ENCODE data around the gene SHLD1.
A peak's percentile ranks its signal among the peaks of the same experiment; 100 is the strongest.
"Not testable (repeated sequence)": the region's sequence is repeated elsewhere in the genome, so short reads cannot be mapped to it uniquely, and the experiment has no call there.

Gene SHLD1

DNA sequence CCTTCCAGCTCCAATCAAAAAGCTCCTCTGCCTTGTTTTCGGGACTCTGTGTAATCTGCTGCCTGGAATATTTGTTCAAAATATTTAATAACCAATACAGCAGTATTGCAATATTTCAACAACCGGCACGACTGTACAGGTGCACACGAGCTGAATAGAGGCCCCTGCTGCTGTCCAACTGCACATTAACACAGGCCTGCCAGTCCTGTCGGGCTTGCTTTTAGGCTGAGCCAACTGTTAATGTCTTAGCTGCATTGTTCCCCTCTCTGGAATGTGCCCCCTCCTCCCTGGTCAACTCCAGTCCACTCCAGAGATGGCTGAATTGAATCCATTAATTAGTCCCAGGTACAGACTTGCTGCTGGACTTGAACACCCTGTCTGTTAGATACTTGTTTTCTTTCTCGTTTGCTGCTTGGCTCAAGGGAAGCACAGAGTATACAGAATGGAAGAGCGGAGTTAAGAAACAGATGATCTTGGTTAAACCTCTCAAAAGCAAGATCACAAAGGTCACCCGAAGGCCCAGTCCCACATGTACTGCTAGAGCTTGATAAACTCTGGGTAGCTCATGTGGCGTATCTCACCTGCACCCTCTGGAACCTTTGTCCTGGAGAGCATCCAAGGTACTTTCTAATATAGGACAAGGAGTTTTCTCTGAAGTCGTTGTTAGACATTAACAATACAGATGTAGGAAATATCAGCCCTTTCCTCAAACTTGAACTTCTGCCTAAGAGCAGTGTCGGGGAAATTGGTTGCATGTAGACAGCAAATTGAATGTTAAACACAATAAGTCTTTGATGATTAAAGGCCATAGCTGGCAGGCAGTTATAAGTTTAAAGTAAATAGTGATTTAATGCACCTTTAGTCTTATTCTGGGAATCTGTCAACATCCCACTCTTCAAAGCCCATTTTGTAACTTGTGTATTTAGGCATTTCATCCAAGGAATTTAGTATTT lies 31.9 kb downstream of the SHLD1 start:
- no peak for DNase-seq

DNA sequence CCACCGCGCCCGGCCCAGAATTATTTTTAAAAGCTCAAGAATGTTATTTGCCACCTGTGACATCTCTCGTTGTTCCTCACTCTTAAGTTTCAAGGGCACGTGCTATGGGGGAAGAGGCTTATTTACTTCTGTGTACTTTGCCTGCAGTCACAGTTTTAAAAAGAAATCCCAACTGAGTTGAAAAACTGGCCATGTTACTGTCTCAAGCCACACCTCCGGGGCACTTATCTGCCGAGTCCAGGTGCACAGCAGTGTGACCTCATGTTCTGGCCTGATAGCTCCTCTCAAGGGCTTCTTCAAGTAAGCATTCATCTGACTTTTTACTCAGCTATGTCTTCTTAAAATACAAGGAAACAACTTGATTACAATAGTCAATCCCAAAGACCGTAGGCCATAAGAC lies 34.5 kb downstream of the SHLD1 start:
- DNase-seq: no peak

DNA sequence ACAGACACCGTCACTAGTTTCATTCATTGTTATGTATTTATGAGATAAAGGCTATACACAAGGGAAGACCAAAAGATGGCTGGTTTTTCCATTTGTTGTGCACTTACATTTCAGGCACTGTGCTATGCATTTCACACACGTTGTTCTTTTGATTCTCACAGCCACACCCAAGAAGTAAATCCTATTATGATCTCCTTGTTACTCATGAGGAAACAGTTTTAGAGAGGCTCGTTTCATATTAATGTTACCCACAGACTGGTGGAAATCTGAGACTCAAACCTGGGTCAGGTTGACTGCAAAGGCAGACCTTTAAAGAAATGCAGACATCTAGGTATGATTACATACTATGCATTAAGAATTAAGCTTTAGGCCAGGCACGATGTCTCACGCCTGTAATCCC lies 34.9 kb downstream of the SHLD1 start:
- no peak for DNase-seq

DNA sequence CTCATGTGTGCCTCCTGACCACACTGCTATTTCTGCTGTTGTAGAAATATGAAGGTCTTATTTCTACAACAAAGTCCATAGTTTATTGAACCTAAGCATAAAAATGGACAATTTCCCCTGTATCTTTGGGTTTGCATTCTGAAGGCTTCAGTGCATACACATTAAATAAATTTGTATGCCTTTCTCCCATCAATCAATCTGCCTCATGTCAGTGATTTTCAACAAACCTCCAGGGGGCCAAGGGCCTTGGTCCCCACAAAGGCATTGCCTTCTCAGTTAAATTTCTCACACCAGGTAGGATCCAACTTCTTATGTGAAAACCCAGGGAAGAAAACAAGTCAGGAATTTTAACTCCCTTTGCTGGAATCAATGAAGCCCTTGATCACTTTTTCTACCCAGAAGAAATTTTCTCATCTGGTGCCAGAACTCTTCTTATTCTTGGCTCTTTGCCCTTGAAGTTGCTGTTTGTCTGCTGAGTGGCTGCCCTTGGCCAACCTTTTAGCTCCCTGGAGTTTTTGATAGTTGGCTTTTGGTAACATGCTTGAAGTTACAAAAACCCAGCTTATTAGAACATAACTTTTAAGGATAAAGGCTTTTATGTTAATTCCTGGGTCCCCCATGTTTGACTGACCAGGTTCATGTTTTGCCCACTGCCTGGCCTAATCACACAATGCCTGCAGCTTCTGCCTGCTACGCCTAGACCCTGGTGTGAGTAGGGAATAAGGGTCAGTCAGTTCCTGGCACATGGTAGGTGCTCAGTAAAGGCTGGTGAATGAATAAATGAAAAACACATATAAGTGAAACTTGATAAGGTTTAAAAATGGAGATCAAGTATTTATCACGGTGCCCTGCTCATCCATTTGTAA lies 37.0 kb downstream of the SHLD1 start:
- no peak for DNase-seq

DNA sequence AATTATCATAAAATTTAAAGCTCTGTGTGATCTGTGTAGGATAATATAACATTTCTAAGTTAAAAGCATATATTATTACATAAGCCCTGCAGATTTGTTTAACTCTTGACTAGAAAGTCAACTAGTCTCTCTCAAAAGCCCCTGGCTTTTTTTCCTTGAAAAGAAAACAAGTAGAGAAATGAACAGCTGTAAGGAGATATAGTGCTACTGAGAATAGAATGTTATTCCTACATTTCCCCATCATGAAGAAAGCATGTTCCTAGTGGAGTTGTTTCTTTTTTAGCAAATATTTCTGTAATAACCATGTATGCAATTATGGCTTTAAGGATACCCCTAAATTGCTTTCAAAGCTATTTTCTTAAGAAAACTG lies 37.6 kb downstream of the SHLD1 start:
- no peak for DNase-seq

DNA sequence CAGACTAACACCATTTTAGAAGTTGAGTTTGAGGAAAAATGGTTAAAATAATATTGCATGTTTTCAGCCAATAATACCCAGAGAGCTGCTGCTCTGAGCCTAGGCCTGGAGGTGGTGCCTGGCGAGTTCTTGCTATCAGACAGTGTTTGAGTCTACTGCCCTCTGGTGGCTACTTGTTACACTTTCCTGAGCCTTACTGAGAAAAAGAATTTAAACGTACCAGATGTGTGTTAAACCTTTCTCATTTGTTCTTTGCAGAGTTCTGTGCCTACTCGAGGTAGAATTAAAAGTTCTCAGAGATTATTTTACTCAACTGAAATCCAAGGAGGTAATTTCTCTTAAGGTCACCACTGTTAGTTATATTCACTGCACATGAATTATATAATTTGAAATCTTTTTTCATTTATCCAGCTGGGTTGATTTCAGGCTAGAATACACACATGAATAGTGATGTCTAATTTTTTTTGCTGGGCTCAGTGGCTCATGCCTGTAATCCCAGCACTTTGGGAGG lies 38.2 kb downstream of the SHLD1 start:
- peak; percentile 59 for DNase-seq

DNA sequence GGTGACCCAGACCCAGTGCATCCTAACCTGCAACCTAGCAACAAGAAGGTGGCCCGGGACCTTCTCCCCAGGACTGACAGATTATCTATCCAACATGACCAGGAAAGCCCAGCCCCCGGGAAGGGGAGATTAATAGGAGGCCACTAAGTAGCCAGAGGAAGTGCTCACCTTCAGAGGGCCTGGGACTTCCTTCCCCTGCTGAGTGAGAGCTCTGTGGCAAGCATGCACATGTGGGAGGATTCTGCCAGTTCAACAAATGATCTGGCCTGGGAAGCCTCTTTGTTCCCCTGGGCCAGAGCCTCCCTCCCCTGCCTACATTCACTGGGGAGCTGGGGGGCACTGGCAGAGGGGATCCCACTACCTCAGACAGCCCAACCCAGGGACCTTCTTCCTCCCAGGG lies 39.6 kb downstream of the SHLD1 start:
- DNase-seq: no peak

DNA sequence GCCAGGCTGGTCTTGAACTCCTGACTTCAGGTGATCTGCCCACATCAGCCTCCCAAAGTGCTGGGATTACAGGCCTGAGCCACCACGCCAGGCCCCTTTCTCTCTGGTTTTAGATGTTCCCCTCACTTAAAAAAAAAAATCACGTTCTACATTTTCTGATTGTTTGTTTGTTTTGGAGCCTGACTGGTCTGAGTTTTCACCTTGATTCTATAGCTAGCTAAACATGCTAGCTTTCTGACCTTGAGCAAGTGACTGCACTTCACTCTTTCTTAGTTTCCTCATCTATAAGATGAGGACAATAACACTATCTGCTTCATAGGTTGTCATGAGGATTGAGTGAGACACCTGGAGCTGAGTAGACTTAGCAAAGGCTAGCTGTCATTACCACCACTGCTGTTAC lies 43.7 kb downstream of the SHLD1 start:
- no peak for DNase-seq

DNA sequence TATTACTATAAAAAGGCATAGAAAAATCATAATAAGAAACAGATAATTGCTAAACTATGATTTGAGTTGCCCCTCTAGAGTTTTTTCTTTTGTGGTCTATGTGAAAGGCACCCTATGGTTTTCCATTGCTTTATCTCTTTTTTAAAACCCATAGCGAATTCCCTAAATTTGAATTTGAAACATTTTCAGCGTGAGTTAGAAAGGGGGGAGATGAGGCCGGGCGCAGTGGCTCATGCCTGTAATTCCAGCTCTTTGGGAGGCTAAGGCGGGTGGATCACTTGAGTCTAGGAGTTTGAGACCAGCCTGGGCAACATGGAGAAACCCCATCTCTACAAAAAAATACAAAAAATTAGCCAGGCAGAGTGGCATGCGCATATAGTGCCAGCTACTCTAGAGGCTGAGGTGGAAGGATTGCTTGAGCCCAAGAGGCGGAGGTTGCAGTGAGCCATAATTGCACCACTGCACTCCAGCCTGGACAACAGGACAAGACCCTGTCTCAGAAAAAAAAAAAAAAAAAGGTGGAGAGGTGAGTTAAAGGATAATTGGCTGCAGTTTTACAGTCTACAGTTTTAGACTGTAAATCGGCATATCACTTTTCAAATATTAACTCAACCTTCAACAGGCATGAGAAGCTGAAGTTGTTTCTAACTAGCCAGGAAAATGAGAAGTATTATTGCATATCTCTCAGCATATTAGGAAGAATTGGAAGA lies 46.3 kb downstream of the SHLD1 start:
- no peak for DNase-seq

DNA sequence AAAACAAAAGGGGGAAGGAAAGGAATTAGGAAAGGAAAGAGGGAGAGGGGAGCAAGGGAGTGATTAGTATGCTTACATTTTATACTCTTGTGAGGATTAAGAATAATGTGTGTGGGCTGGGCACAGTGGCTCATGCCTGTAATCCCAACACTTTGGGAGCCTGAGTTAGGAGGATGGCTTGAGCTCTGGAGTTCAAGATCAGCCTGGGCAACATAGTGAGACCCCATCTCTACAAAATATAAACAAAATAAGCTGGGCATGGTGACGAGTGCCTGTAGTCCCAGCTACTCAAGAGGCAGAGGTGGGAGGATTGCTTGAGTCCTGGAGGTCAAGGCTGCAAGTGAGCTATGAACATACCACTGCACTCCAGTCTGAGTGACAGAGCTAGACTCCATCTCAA lies 47.0 kb downstream of the SHLD1 start:
- no peak for DNase-seq

DNA sequence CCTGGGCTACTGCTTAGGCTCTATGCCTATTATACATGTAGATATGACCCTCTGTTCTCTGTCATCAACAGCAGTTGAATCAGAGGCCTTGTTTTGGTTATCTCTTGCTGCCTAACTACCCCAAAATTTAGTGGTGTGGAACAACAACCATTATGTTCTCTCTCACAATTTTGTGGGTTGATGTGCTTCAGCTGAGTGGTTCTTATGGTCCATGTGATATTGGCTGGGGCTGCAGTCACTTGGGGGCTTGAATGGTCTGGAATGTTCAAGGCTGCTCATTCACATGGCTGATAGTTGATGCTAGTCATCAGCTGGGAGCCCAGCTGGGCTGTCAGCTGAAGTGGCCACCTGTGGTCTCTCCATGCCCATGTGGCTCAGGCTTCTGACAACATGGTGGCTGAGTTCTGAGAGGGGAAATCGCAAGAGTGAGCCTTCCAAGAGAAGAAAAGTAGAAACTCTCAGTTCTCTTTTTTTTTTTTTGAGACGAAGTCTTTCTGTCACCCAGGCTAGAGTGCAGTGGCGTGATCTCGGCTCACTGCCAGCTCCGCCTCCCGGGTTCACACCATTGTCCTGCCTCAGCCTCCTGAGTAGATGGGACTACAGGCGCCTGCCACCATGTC lies 47.8 kb downstream of the SHLD1 start:
- no peak for DNase-seq

DNA sequence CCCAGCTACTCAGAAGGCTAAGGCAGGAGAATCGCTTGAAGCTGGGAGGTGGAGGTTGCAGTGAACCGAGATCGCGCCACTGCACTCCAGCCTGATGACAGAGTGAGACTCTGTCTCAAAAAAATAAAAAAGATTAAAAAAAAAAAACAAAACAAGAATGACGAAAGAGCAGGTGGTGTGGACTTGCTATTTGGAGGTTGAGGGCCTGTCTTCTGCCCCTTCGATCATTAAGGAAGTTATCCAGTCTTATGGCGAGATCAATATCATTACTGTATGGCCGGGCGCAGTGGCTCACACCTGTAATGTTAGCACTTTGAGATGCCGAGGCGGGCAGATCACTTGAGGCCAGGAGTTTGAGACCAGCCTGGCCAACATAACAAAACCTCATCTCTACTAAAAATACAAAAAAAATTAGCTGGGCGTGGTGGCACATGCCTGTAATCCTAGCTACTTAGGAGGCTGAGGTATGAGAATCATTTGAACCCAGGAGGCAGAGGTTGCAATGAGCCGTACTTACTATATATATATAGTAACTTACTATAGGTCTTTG lies 53.6 kb downstream of the SHLD1 start:
- DNase-seq: not testable (repeated sequence)

DNA sequence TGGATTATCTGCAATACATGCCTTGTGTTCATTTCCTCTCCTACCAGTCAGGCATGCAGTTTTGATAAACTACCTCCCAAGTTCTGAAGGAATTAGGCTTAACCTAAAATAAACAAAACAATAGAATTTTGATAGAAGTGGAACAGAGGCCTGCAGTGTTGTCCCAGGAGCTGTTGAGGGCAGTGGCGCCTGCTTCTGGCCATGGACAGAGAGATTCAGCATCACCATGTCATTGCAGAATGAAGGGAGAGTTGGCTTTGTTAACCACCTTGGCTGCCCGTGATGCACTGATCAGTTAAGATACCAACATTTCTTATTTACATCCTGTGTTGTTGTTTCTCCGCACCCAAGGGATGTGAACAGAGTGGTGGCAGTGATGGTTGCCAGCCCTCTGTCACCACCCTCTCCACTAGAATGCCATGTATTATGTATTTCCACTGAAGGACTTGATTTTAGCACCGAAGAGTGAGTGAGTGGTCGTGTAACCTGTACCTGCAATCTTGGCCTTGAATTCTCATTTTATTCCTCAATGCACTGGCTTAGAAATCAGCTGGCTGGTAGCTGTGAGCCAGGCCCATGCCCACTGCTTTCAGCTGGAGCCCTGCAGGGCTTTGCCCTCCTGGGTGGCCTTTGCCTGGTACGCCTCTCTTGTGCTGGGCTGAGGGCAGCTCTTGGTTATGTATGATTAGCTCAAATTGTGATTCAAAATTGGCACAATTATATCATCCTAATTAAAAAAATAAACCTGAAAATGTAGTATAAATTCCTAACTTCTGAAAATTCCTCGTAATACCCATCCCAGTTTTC lies 56.5 kb downstream of the SHLD1 start:
- no peak for DNase-seq

DNA sequence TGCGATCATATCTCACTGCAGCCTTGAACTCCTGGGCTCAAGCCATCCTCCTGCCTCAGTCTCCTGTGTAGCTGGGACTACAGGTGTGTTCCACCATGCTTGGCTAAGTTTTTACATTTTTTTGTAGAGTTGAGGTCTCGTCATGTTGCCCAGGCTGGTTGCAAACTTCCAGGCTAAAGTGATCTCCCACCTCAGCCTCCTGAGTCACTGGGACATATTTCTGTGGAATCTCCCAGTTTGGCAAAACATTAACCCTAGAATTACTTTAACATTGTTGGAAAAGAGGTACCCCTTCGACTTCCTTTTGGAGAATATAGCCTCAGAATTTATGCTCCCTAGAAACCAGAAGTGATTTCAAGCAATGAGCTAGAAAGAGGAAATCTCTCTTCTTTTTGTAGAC lies 57.2 kb downstream of the SHLD1 start:
- DNase-seq: no peak

DNA sequence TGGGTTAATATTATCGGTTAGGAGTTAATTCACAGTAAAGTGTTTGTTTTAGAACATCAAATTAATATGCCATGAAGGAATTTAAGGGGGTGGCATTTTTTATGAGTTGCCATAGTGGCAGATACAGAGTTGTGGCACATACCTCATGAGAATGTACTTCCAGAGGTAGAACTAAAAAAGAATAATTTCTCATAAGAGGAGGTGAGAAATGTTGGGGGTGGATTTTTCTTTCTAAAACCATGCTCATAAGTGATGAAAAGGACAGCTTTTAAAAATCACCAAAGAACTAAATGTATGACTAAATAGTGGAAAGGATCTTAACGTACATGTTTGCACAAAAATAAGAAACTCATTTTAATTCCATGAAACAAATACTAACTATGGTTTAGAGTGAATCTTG lies 58.7 kb downstream of the SHLD1 start:
- no peak for DNase-seq

DNA sequence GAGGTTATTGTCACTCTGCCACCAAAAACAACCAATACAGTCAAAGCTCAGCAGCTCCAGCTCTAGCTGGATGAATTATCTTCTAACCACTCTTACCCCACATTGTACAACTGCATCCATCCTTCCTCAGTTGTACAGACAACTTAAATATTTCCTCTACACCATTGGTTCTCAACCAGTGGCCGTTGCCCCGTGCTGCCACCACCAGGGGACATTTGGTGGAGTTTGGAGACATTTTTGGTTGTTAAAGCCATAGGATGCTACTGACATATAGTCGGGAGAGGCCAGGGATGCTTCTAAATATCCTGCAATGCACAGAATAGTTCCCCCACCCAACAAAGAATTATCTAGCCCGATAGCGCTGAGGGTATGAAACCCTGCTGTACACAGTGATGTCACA lies 59.3 kb downstream of the SHLD1 start:
- no peak for DNase-seq

DNA sequence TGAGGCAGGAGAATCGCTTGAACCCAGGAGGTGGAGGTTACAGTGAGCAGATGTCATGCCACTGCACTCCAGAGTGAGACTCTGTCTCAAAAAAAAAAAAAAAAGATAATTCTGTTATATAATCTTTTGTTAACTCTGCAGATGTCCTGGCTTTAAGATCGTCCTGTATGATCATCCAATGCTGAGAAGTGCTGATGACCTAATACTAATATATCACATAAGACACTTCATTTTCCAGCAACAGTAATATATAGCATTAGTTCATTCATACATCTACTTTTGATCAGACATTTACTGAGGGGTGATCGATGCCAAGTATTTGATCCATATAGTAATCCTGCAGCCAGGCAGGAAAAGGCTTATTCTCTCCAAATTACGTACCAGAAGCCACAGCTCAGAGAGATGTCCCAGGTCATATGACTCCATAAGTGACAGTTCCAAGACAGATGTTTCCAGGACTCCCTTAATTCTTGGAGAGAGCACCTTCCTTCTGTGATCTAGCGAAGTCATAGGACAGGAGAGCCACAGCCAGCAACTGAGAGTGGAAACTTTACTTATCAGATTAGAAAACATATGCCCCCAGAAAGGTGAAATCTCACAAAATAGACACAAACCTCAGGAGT lies 60.7 kb downstream of the SHLD1 start:
- no peak for DNase-seq

DNA sequence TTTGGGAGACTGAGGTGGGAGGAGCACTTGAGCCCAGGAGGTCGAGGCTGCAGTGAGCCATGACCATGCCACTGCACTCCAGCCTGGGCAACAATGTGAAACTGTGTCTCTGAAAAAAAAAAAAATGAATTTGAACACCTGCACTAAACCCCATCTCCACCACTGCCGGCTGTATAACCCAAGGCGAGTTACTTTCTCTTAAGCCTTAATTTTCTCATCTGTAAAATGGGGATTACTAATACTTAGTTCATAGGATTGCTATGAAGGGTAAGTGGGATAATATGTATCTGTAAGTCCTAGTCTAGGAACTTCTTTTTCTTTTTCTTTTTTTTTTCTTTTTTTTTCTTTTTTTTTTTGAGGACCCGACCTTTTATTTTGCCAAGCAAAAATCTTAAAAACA lies 61.5 kb downstream of the SHLD1 start:
- no peak for DNase-seq

DNA sequence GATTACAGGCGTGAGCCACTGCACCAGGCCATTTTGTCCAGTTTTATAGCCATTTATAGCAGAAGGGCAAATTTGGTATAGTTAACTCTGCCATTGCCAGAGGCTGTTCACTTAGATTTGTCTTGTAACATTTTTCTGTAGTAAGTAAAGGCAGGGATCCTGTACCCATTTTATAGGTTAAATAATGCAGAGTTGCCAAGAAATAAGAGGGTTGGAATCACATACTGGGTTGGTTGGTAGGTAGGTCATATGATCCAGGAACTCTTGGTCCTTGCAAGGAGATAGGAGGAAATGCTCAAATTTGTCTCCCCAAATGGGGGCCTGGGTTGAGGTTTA lies 68.1 kb downstream of the SHLD1 start:
- DNase-seq: no peak

DNA sequence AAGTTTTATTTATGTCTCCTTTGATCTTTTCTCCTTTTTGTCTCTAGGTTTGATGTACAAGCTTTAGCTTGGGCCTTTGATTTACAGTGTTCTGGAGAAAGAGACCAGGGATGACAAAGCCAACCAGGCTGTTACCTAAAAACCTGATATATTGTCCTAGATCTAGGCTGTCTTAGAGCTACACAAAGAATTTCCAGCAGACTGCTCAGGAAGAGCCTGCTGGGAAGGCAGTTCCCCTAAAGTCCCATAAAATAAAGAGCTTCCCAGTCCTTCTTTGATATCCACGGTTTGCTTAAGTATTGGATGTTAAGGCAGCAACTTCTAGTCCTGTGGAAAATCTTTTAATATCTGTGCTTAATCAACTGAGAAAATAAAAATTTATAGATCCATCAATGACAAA lies 70.5 kb downstream of the SHLD1 start:
- DNase-seq: no peak

DNA sequence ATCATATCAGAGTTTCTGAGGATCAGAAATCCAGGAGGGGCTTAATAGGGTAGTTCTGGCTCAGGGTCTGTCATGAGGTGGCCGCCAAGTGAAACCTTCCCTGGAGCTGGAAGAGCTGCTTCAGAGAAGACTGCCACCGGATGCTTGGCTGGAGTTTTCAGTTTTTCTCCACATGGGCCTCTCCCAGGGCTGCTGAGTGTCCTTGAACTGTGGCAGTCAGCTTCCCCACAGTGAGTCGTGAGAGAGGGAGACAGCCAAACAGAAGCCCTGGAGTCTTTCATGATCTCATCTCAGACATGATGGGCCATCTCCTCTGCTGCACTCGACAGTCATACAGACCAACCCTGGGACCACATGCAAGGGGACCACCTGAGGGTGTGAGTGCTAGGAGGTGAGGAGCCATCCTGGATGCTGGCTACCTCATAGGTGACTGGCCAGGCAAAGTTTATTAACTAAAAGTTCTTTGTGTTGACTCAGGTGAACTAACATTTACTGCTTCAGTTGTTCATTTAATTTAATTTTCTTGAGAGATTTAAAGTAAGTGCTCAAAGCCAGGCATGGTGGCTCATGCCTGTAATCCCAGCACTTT lies 71.5 kb downstream of the SHLD1 start:
- DNase-seq: no peak

All from activated T-cell treated with anti-CD3 and anti-CD28 coated beads, Interleukin-2, amount 50 U/mL, for 1 hour (primary cell).